Measurements from ENCODE around the gene SLC10A1.
"Not testable (repeated sequence)": the region's sequence is repeated elsewhere in the genome, so short reads cannot be mapped to it uniquely, and the experiment has no call there.

The SLC10A1 gene

DNA sequence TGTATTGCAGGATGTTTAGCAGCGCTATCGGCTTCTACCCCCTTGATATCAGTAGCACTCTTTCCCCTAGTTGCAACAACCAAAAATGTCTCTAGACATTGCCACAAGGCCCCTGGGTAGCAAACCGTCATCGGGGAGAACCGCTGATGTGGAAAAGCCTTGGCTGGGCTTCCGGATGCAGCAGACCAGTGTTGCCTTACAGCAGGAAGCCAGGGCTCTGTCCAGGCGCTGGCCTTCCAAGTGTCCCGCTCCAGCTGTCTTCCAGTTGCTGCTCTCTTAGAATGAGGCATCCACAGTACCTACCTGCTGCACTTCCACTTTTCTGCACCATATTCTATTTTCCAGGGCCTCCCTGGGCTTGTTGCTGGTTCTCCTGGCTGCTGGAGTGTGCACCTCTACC is 22.6 kb upstream of the SLC10A1 start:
- DNase-seq (ENCODE audit: low read depth), result no peak
- TF ChIP-seq, protein P1, sequence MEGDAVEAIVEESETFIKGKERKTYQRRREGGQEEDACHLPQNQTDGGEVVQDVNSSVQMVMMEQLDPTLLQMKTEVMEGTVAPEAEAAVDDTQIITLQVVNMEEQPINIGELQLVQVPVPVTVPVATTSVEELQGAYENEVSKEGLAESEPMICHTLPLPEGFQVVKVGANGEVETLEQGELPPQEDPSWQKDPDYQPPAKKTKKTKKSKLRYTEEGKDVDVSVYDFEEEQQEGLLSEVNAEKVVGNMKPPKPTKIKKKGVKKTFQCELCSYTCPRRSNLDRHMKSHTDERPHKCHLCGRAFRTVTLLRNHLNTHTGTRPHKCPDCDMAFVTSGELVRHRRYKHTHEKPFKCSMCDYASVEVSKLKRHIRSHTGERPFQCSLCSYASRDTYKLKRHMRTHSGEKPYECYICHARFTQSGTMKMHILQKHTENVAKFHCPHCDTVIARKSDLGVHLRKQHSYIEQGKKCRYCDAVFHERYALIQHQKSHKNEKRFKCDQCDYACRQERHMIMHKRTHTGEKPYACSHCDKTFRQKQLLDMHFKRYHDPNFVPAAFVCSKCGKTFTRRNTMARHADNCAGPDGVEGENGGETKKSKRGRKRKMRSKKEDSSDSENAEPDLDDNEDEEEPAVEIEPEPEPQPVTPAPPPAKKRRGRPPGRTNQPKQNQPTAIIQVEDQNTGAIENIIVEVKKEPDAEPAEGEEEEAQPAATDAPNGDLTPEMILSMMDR (conservative IDR thresholded peaks at IDR 0.05; ENCODE audit: control insufficient read depth, insufficient read depth, low read depth, low read length), result no peak
- no peak overlapping the region for H3K4me3 ChIP-seq (ENCODE audit: control insufficient read depth, low read depth, low read length)

DNA sequence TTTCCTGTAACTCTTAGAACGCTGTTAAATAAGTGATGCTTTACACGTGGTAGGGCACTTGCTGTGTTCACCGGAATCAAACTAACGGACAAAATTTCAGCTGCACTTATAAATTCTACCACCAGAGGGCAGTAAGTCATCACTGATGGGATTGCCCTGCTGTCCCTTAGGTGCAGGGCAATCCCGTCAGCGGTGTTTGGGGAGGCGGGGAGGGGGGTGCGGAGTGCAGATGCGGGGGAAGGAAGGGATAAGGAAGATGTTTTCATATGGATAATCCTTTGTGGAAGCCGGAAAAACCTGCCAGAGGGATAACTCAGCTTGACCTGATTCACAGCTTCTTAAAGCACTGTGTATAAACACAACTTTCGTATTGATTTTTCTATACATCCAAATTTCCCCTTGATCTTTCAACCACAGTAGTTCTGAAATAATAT is 21.7 kb upstream of the SLC10A1 start:
- DNase-seq (ENCODE audit: low read depth), result peak; percentile 64
- no peak overlapping the region for H3K4me3 ChIP-seq (ENCODE audit: control insufficient read depth, low read depth, low read length)
- TF ChIP-seq, protein P1 (conservative IDR thresholded peaks at IDR 0.05; ENCODE audit: control insufficient read depth, insufficient read depth, low read depth, low read length), result peak; percentile 80

DNA sequence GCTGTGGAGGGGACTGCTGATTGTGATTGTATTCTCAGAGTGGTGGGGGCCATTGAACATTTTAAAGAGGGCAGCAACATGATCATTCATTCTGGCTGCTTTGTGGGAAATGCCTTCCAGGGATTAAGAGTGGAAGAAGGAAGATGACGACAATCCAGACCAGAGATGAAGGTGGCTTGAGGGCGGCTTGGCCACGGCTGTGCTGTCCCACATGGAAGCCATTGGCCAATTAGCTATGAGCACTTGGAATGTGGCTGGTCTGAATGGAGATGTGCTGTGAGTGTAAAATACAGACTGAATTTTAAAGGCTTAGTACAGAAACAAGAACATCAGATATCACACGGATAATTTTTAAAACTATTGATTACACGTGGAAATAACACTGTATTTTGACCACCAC is 19.2 kb upstream of the SLC10A1 start:
- no peak for DNase-seq (ENCODE audit: low read depth)
- TF ChIP-seq, protein P1 (conservative IDR thresholded peaks at IDR 0.05; ENCODE audit: control insufficient read depth, insufficient read depth, low read depth, low read length), result no peak
- no peak overlapping the region for H3K4me3 ChIP-seq (ENCODE audit: control insufficient read depth, low read depth, low read length)

DNA sequence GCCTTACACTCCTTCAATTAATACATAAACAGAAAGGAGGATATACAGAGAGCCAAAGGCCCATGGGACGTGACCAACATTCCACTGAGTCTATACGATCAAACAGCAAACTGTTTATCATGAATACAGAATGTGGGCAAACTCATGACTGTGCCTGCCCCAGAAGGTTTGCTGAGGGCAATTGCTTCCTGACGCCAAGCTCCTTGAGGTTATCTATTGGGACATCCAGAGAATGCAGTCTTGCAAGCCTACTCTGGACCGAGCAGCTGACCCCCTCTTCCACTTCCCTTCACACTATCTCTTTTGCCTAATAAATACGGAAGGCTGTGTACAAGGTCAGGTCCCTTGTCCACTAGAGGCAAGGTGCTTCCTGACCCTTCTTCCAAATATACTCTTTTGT is 18.5 kb upstream of the SLC10A1 start:
- H3K4me3 ChIP-seq (ENCODE audit: control insufficient read depth, low read depth, low read length), result no peak overlapping the region
- TF ChIP-seq, protein P1 (conservative IDR thresholded peaks at IDR 0.05; ENCODE audit: control insufficient read depth, insufficient read depth, low read depth, low read length), result no peak
- no peak for DNase-seq (ENCODE audit: low read depth)

DNA sequence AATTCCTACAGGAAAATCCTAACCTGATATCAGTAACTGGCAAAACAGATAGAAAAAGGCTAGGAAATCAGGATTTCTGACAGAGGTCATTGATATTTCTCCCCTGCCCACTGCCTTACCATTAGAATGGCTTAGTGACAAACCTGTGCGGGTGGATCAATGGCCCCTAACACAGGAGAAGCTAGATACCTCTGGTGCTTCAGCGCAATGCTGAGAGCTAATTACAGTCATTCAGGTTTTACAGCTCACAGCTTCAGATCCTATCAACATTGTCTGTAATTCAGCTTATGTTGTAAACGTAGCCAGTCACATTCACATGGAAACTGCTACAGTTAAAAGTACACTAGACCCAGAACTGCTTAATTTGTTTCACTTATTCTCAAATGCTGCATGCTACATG is 17.4 kb upstream of the SLC10A1 start:
- no peak overlapping the region for H3K4me3 ChIP-seq (ENCODE audit: control insufficient read depth, low read depth, low read length)
- TF ChIP-seq, protein P1 (conservative IDR thresholded peaks at IDR 0.05; ENCODE audit: control insufficient read depth, insufficient read depth, low read depth, low read length), result no peak
- DNase-seq (ENCODE audit: low read depth), result no peak

DNA sequence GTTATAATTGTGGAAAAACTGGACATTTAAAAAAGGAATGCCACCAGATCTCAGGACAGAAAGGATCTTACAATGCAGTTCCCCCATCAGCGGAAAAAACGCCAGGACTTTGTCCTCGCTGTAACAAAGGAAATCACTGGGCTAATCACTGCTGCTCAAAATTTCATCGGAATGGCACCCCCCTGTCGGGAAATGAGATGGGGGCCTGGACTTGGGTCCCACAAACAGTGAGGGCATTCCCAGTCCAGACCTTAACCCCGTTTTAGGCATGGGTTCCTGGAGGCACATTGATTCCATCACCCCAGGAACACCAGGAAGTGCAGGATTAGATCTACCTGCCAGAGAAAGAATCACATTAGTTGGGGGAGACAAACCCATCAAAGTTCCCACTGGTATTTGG is 16.3 kb upstream of the SLC10A1 start:
- not testable (repeated sequence) for H3K4me3 ChIP-seq (ENCODE audit: control insufficient read depth, low read depth, low read length); DNase-seq (ENCODE audit: low read depth)

DNA sequence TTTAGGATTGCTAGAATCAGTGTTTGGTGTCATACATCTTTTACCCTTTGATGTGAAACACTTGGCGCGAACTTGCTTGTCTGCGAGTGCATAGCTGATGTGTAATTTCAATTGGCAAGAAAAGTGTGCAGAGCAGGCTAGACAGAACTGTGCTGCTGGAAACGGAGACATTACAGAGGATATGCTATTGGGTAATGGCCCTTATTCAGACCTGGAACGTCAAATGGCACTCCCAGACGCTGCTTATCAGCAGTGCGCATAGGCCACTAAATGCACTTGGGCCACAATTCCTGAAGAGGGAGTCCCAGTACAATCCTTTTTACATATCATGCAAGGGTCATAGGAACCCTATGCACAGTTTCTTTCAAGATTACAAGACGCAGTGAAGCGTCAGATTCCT is 15.7 kb upstream of the SLC10A1 start:
- no peak for DNase-seq (ENCODE audit: low read depth)
- TF ChIP-seq, protein P1 (conservative IDR thresholded peaks at IDR 0.05; ENCODE audit: control insufficient read depth, insufficient read depth, low read depth, low read length), result no peak
- no peak overlapping the region for H3K4me3 ChIP-seq (ENCODE audit: control insufficient read depth, low read depth, low read length)

Measured in fibroblast of mammary gland (primary cell).